ENCODE data around the gene LYSMD4.

LYSMD4 gene

DNA sequence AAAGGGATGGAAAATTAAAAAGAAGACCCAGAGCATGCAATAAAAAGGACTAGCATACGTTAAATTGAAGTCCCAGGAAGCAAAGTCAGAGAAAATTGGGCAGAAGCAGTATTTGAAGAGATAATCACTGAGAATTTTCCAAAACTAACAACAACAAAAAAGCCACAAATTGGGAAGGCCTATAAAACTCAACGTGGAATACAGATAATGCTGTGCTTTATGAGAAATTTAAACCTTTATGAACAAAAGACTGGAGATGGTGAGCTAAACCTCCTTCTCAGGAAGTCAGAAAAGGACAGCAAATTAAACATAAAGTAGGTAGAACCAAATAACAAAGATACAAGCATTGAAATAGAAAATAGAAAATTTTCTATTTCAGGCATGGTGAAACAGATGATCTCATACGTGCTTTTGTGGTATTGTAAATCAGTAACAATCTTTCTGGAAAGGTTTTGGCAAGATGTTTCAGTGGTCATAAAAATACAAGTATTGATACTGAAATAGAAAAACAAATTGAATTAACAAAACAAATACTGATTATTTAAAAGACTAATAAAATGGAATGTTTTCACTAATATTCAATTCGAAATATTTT, 55.6 kb downstream of the LYSMD4 start:
- ATAC-seq: no peak
- TF ChIP-seq ARNTL (CRISPR knock-in tag; IDR thresholded peaks at IDR 0.05; ENCODE audit: borderline replicate concordance, low read depth) (no peak), ISL1 (CRISPR knock-in tag; IDR thresholded peaks at IDR 0.05) (no peak), CSDC2 (CRISPR knock-in tag; IDR thresholded peaks at IDR 0.05) (no peak), TOX (CRISPR knock-in tag; IDR thresholded peaks at IDR 0.05; ENCODE audit: borderline replicate concordance) (no peak), PPARA (CRISPR knock-in tag; IDR thresholded peaks at IDR 0.05; ENCODE audit: borderline replicate concordance) (no peak), TCF4 (CRISPR knock-in tag; IDR thresholded peaks at IDR 0.05; ENCODE audit: borderline replicate concordance) (no peak), BACH2 (CRISPR knock-in tag; IDR thresholded peaks at IDR 0.05; ENCODE audit: borderline replicate concordance) (no peak), ZFP30 (CRISPR knock-in tag; IDR thresholded peaks at IDR 0.05) (no peak), OSR1 (CRISPR knock-in tag; IDR thresholded peaks at IDR 0.05) (no peak)
- TF ChIP-seq, protein P1, sequence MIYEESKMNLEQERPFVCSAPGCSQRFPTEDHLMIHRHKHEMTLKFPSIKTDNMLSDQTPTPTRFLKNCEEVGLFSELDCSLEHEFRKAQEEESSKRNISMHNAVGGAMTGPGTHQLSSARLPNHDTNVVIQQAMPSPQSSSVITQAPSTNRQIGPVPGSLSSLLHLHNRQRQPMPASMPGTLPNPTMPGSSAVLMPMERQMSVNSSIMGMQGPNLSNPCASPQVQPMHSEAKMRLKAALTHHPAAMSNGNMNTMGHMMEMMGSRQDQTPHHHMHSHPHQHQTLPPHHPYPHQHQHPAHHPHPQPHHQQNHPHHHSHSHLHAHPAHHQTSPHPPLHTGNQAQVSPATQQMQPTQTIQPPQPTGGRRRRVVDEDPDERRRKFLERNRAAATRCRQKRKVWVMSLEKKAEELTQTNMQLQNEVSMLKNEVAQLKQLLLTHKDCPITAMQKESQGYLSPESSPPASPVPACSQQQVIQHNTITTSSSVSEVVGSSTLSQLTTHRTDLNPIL (CRISPR knock-in tag; IDR thresholded peaks at IDR 0.05; ENCODE audit: low read depth): no peak
- TF ChIP-seq, protein P2, sequence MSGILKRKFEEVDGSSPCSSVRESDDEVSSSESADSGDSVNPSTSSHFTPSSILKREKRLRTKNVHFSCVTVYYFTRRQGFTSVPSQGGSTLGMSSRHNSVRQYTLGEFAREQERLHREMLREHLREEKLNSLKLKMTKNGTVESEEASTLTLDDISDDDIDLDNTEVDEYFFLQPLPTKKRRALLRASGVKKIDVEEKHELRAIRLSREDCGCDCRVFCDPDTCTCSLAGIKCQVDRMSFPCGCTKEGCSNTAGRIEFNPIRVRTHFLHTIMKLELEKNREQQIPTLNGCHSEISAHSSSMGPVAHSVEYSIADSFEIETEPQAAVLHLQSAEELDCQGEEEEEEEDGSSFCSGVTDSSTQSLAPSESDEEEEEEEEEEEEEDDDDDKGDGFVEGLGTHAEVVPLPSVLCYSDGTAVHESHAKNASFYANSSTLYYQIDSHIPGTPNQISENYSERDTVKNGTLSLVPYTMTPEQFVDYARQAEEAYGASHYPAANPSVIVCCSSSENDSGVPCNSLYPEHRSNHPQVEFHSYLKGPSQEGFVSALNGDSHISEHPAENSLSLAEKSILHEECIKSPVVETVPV (CRISPR knock-in tag; IDR thresholded peaks at IDR 0.05): no peak
- TF ChIP-seq, protein P3, sequence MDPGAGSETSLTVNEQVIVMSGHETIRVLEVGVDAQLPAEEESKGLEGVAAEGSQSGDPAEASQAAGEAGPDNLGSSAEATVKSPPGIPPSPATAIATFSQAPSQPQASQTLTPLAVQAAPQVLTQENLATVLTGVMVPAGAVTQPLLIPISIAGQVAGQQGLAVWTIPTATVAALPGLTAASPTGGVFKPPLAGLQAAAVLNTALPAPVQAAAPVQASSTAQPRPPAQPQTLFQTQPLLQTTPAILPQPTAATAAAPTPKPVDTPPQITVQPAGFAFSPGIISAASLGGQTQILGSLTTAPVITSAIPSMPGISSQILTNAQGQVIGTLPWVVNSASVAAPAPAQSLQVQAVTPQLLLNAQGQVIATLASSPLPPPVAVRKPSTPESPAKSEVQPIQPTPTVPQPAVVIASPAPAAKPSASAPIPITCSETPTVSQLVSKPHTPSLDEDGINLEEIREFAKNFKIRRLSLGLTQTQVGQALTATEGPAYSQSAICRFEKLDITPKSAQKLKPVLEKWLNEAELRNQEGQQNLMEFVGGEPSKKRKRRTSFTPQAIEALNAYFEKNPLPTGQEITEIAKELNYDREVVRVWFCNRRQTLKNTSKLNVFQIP (CRISPR knock-in tag; IDR thresholded peaks at IDR 0.05; ENCODE audit: borderline replicate concordance, low read depth): no peak
- TF ChIP-seq, protein P4, sequence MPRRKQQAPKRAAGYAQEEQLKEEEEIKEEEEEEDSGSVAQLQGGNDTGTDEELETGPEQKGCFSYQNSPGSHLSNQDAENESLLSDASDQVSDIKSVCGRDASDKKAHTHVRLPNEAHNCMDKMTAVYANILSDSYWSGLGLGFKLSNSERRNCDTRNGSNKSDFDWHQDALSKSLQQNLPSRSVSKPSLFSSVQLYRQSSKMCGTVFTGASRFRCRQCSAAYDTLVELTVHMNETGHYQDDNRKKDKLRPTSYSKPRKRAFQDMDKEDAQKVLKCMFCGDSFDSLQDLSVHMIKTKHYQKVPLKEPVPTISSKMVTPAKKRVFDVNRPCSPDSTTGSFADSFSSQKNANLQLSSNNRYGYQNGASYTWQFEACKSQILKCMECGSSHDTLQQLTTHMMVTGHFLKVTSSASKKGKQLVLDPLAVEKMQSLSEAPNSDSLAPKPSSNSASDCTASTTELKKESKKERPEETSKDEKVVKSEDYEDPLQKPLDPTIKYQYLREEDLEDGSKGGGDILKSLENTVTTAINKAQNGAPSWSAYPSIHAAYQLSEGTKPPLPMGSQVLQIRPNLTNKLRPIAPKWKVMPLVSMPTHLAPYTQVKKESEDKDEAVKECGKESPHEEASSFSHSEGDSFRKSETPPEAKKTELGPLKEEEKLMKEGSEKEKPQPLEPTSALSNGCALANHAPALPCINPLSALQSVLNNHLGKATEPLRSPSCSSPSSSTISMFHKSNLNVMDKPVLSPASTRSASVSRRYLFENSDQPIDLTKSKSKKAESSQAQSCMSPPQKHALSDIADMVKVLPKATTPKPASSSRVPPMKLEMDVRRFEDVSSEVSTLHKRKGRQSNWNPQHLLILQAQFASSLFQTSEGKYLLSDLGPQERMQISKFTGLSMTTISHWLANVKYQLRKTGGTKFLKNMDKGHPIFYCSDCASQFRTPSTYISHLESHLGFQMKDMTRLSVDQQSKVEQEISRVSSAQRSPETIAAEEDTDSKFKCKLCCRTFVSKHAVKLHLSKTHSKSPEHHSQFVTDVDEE (CRISPR knock-in tag; IDR thresholded peaks at IDR 0.05): no peak
